GM21619 (cell line): ENCODE data around the gene KLRK1.
"Not testable (repeated sequence)": the region's sequence is repeated elsewhere in the genome, so short reads cannot be mapped to it uniquely, and the experiment has no call there.

Experiments
- ATAC-seq: cut with Tn5 transposase; IDR thresholded peaks from one replicate; pipeline ENCODE4 v1.9.1; 2021; ENCODE audit not compliant: unreplicated experiment

Gene KLRK1

DNA sequence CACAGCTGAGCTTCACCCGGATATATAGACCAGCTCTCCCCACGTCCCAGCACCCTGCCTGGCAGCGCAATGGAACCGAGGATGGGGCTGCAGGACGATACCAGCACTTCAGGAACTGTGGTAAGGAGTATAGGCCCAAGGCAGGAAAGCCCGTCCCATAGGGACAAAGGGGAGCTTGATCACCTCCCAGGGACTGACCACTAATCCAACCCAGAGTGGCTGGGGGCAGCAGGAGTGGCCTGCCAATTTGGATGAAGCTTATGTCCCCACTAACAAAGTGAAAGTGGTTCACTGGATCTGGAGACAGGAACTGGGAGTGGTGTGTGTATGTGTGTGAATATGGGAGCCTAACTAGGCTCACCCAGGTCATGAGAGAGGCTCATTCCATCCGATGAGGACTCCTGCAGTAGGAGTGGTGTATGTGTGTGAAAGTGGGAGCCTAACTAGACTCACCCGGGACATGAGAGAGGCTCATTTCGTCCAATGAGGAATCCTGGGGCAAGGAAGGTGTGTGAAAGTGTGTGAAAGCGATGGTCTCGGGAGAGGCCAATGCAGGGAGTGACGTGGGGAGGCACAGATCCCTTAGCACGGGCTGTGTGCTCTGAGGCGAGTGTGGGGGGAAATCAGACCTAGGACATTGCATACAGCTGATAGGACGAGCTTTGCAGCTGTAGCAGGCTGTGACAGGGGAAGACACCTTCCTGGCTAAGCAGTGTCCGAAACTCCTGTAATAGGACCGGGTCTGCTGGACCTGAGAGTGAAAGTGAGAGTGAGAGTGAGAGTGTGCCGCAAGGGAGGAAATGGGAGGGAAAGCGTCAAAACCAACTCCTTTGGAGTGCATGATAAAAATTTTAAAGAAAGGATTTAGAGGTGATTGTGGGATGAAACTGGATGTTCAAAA, 25.7 kb downstream of the KLRK1 start:
- peak; percentile 84 for ATAC-seq

DNA sequence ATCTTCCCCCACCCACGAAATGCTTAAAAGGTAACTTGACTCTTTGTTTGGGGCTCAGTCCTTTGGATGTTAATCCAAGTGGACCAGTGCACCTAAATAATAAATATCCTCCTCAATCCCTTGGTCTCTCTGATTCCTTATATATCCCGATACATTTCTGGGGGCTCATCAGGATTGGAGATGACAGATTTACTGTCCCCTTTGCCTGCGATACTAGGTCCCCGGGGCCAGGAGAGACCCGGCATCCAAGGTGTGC, 26.3 kb downstream of the KLRK1 start:
- ATAC-seq, result no peak

- ATAC-seq, result no peak
Measured at GRCh38 chr12:10362828-10363657, 26.8 kb downstream of the KLRK1 start.

DNA sequence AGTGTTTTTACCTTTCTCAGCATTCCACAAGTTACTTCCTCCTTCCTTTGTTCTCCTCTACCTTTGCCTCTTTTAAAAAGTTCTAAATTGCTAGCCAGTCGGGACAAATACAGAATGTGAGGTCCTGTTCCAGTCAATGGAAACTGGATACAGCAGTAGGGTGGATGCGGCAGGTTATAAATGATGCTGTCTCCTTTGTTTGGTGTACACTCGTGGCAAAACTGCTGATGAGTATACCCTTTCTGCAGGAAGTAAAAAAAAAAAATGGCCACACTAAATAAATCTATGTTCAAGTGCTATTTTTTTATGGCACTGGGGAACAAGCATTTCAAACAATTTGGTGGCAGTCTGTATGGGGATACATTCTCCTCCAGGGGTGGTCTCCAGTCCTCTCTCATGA, 27.5 kb downstream of the KLRK1 start:
- ATAC-seq, result no peak

DNA sequence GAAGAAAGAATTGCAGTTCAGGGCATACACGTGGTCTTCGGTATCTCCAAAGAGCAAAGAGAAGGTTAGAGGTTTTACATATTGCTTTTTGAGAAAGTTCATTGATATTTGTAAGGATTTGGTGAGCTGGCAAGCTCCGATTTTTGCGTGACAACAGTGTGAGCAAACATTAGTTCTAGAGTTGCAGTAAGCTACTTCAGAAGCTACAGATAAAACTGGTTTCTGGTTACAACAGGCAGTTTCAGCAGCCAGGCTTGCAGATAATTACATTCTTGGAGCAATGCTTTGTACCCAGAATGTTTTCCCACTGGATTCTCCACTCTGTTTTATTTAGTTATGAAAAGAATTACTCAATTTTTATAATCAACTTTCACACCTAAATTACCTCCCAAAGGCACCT, 28.2 kb downstream of the KLRK1 start:
- ATAC-seq, result no peak

DNA sequence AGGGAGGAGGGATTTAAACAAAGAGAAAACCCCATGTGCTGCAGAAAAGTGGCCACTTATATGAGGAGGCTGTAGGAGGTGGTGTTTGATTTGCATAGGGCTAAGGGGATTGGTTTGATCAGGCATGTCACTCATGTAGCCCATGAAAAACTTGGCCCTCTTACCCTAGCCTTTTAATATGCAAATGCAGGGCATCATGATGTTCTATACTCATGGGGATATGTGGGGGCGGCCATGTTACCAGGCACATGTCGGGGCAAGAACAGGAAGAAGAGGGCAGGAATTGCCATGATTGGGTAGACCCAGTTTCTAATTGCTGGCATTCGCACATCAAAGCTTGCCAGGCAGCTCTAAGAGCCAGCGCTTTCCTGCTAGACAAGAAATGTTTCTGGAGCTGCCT, 28.8 kb downstream of the KLRK1 start:
- no peak for ATAC-seq

- ATAC-seq, result no peak
Measured at GRCh38 chr12:10358969-10359368, 30.9 kb downstream of the KLRK1 start.

GRCh38 chr12:10358131-10358530, 31.7 kb downstream of the KLRK1 start:
- ATAC-seq, result no peak

GRCh38 chr12:10354502-10354901, 35.3 kb downstream of the KLRK1 start:
- no peak for ATAC-seq

DNA sequence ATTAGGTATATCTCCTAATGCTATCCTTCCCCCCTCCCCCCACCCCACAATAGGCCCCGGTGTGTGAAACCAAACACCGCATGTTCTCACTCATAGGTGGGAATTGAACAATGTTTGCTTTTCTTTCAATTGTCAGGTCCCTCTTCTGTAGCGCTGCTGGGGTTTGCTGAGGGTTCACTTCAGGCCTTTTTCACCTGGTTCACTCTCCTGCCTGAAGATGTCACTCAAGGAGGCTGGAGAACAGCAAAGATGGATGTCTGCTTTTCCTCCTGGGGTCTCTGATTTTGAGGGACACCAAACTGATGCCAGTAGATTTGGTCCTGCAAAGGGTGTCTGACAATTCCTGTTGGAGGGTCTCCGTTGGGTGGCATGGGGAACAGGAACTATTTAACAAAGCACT, 35.8 kb downstream of the KLRK1 start:
- no peak for ATAC-seq

DNA sequence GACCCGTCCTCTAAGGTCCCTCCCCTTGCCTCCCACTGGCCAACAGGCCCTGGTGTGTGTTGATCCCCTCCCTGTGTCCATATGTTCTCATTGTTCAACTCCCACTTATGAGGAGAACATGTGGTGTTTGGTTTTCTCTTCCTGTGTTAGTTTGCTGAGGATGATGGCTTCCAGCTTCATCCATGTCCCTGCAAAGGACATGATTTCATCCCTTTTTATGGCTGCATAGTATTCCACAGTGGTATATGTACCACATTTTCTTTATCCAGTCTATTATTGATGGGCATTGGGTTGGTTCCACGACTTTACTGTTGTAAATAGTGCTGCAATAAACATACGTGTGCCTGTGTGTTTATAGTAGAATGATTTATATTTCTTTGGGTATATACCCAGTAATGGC, 38.4 kb downstream of the KLRK1 start:
- not testable (repeated sequence) for ATAC-seq

- no peak for ATAC-seq
Measured at GRCh38 chr12:10341892-10342509, 47.8 kb downstream of the KLRK1 start.

DNA sequence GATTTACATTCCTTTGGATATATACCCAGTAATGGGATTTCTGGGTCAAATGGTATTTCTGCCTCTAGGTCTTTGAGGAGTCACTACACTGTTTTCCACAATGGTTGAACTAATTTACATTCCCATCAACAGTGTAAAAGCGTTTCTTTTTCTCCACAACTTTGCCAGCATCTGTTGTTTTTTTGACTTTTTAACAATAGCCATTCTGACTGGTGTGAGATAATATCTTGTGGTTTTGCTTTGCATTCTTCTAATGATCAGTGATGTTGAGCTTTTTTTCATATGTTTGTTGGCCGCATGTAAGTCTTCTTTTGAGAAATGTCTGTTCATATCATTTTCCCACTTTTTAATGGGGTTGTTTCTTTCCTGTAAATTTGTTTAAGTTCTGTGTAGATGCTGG, 48.9 kb downstream of the KLRK1 start:
- not testable (repeated sequence) for ATAC-seq

GRCh38 chr12:10339053-10339840, 50.6 kb downstream of the KLRK1 start:
- ATAC-seq, result no peak

GRCh38 chr12:10338470-10338869, 51.4 kb downstream of the KLRK1 start:
- not testable (repeated sequence) for ATAC-seq

- ATAC-seq, result not testable (repeated sequence)
Measured at GRCh38 chr12:10336196-10336595, 53.6 kb downstream of the KLRK1 start.

GRCh38 chr12:10331642-10332239, 58.1 kb downstream of the KLRK1 start:
- no peak for ATAC-seq

DNA sequence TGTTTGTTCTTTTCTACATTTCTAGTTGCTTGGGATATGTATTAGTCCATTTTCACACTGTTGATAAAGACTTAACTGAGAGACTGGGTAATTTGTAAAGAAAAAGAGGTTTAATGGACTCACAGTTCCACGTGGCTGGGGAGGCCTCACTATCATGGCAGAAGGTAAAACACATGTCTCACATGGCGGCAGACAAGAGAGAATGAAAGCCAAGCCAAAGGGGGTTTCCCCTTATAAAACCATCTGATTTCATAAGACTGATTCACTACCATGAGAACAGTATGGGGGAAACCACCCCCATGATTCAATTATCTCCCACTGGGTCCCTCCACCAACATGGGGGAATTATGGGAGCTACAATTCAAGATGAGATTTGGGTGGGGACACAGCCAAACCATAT, 61.1 kb downstream of the KLRK1 start:
- ATAC-seq, result not testable (repeated sequence)
